ENCODE results near the gene ZNF710. TPM values are rescaled to one million over a fixed set of nuclear protein-coding genes. Genes with fewer than 3 reads are reported as not detected.

ZNF710 gene
- polyA plus RNA-seq, 1 experiment = 2.0 TPM

GRCh38 chr15:90053685-90054466 lies 52.8 kb downstream of the ZNF710 start:
- no peak for DNase-seq (ENCODE audit: low read depth)
- H3K36me3 ChIP-seq (ENCODE audit: control insufficient read depth, insufficient read depth, low read length) = no peaks in the 10 kb centered on the region
- ChIA-PET CTCF (no interaction called here), POLR2A (no interaction called here)
- TF ChIP-seq CTCF (IDR thresholded peaks at IDR 0.05; ENCODE audit: insufficient read depth, low read depth, low read length) = no peak
- no peak overlapping the region for H3K4me3 ChIP-seq (ENCODE audit: low read depth, low read length)
- H3K27me3 ChIP-seq (ENCODE audit: control insufficient read depth, insufficient read depth, low read length) = no peaks in the 10 kb centered on the region

GRCh38 chr15:90054618-90055097 lies 53.5 kb downstream of the ZNF710 start:
- POLR2A ChIA-PET = no interaction called here

GRCh38 chr15:90055182-90055581 lies 54.1 kb downstream of the ZNF710 start:
- no peaks in the 10 kb centered on the region for H3K27me3 ChIP-seq (ENCODE audit: control insufficient read depth, insufficient read depth, low read length)
- no peak for TF ChIP-seq CTCF (IDR thresholded peaks at IDR 0.05; ENCODE audit: insufficient read depth, low read depth, low read length)
- no peak for DNase-seq (ENCODE audit: low read depth)
- CTCF ChIA-PET = interaction anchor here (0.7 to 2.1 kb wide), 2 partner anchors 16 to 59 kb away, joined by 3 to 11 read pairs; no protein-coding TSS in a partner anchor
- H3K4me3 ChIP-seq (ENCODE audit: low read depth, low read length) = no peak overlapping the region
- no peaks in the 10 kb centered on the region for H3K36me3 ChIP-seq (ENCODE audit: control insufficient read depth, insufficient read depth, low read length)
- POLR2A ChIA-PET = no interaction called here

More at GRCh38 chr15:90054618-90055097, 53.5 kb downstream of the ZNF710 start:
- TF ChIP-seq CTCF (IDR thresholded peaks at IDR 0.05; ENCODE audit: insufficient read depth, low read depth, low read length) = no peak
- H3K4me3 ChIP-seq (ENCODE audit: low read depth, low read length) = no peak overlapping the region
- no peaks in the 10 kb centered on the region for H3K27me3 ChIP-seq (ENCODE audit: control insufficient read depth, insufficient read depth, low read length)
- CTCF ChIA-PET = no interaction called here
- DNase-seq (ENCODE audit: low read depth) = no peak
- no peaks in the 10 kb centered on the region for H3K36me3 ChIP-seq (ENCODE audit: control insufficient read depth, insufficient read depth, low read length)

GRCh38 chr15:90056529-90056928 lies 55.4 kb downstream of the ZNF710 start:
- Histone ChIP-seq H3K4me3 (ENCODE audit: low read depth, low read length) (no peak overlapping the region), H3K36me3 (ENCODE audit: control insufficient read depth, insufficient read depth, low read length) (no peaks in the 10 kb centered on the region), H3K27me3 (ENCODE audit: control insufficient read depth, insufficient read depth, low read length) (no peaks in the 10 kb centered on the region)
- no peak for DNase-seq (ENCODE audit: low read depth)
- ChIA-PET CTCF (interaction anchor here (1.0 to 2.1 kb wide), 4 partner anchors 11 to 158 kb away, joined by 3 to 11 read pairs (median 3); no protein-coding TSS in a partner anchor), POLR2A (no interaction called here)
- TF ChIP-seq CTCF (IDR thresholded peaks at IDR 0.05; ENCODE audit: insufficient read depth, low read depth, low read length) = no peak

GRCh38 chr15:90058308-90058707 lies 57.2 kb downstream of the ZNF710 start:
- ChIA-PET POLR2A (no interaction called here), CTCF (no interaction called here)
- no peak for TF ChIP-seq CTCF (IDR thresholded peaks at IDR 0.05; ENCODE audit: insufficient read depth, low read depth, low read length)
- no peak for DNase-seq (ENCODE audit: low read depth)
- H3K27me3 ChIP-seq (ENCODE audit: control insufficient read depth, insufficient read depth, low read length) = no peaks in the 10 kb centered on the region
- no peak overlapping the region for H3K4me3 ChIP-seq (ENCODE audit: low read depth, low read length)
- H3K36me3 ChIP-seq (ENCODE audit: control insufficient read depth, insufficient read depth, low read length) = no peaks in the 10 kb centered on the region; the same call in 1 of the 2 replicates

Data from BJ (cell line).